Measurements from ENCODE around the gene RAB7A.
A peak's percentile ranks its signal among the peaks of the same experiment; 100 is the strongest.
"Not testable (repeated sequence)": the region's sequence is repeated elsewhere in the genome, so short reads cannot be mapped to it uniquely, and the experiment has no call there.

RAB7A gene

DNA sequence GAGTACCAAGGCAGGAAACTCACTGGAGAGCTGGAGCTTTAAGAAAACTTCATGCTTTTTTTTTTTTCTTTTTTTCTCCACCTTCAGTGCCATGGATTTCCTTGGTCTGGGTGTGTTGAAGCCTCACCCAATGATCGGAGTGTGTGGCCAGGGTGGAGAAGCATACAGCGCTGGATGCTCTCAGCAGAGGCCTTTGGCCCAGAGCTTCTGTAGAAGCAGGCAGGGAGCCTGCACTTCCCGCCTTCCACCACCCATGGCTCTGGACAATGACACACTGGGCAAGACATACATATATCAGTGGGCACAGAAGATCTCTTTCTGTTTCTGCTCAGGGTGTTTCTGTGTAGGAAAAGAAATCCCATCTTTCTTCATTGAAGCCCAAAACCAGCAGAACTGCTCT is 97.6 kb downstream of the RAB7A start:
- DNase-seq = no peak

DNA sequence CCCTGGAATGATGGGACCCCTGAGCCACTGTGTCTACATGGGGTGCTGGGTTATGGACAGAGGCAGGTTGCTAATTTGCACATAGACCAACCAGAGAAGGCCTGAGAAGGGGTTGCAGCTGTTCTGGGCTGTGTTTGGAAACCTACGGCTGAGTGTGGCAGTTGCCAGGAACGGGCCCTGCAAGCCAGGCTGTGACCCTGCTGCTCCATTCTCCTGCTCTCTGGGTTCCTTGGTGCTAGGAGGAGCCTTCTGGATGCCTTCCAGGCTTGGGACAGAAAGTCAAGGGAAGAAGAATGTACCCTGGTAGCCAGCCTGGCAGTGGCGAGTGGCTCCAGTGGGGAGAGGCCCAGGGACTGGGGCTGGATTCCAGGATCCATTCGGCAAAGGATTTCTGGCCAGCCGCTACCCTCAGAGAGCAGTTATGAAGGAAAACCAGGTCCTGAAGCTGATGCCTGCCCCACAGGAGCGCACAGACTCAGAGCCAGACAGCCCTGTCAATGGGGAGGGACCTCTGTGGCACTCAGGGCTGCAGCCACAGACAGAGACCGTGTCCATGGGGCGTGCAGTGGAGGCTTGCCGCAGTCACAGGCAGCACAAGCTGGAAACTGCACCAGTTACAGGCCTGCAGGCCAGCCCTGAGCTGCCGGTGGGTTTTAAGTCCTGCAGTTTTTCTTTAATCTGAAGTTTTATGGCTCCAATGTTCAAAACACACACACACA is 98.3 kb downstream of the RAB7A start:
- DNase-seq = no peak

DNA sequence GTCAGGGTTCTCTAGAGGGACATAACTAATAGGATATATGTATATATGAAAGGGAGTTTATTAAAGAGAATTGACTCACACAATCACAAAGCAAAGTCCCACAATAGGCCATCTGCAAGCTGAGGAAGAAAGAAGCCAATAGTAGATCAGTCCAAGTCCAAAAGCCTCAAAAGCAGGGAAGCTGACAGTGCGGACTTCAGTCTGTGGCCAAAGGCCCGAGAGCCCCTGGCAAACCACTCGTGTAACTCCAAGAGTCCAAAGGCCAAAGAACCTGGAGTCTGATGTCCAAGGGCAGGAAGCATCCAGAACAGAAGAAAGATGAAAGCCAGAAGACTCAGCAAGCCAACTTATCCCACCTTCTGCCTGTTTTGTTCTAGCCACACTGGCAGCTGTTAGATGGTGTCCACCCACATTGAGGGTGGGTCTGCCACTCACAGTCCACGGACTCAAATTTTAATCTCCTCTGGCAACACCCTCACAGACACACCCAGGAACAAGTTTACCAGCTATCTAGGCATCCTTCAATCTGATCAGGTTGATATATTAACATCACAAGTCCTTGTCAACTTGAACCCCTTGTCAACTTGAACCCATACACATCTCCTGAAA is 99.2 kb downstream of the RAB7A start:
- DNase-seq = no peak

DNA sequence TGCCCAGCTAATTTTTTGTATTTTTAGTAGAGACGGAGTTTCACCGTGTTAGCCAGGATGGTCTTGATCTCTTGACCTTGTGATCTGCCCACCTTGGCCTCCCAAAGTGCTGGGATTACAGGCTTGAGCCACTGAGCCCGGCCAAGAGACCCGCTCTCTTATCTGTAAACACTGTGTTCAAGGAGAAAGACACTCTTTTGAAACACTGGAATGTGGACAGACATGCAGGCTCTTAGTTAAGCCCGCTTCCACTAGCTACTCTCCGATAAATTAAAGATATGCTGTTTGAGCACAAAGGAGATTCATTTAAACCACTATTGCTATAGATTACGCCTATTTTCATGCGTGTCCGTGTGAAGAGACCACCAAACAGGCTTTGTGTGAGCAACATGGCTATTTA is 103.1 kb downstream of the RAB7A start:
- not testable (repeated sequence) for DNase-seq

GRCh38 chr3:128829925-128830625 is 104.1 kb downstream of the RAB7A start:
- DNase-seq = not testable (repeated sequence)

- DNase-seq = not testable (repeated sequence)
Observed at GRCh38 chr3:128830762-128831161, 104.8 kb downstream of the RAB7A start.

DNA sequence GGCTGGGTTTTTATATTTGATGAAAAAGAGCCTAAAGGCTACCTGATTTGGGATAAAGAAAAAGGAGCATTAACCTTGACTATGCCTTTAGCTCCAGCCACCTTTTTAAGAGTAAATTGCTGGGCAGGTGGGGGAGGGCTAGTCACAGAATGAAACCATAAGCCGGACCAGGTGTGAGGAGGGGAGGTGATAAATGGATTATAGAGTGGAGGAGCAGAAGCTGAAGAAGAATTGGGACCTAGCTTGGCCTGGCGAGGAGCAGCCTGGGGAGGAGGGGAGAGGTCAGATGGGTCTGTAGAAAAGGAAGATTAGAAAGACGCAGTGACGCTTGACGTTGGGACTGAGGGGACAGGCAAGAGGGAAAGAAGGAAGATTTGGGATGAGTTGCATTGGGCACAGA is 107.0 kb downstream of the RAB7A start:
- not testable (repeated sequence) for DNase-seq

DNA sequence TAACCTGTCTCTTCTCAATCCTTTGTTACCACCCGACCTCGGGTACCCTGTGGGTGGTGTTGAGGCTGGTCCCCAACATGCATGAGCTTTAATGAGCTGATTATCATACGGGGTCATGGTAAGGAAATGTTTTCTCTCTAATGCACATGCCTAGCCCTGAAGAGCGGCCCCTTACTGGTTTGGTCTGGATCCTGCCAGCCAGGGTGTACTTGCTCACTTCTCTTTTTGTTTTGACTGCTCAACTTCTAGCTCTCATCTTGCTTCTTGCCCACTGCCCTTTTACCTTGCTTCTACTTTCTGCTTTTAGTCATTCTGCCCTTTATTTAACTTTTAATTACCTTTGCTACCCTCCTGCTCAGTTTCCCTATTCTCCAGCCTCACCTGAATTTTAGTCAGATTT is 109.1 kb downstream of the RAB7A start:
- DNase-seq = no peak

DNA sequence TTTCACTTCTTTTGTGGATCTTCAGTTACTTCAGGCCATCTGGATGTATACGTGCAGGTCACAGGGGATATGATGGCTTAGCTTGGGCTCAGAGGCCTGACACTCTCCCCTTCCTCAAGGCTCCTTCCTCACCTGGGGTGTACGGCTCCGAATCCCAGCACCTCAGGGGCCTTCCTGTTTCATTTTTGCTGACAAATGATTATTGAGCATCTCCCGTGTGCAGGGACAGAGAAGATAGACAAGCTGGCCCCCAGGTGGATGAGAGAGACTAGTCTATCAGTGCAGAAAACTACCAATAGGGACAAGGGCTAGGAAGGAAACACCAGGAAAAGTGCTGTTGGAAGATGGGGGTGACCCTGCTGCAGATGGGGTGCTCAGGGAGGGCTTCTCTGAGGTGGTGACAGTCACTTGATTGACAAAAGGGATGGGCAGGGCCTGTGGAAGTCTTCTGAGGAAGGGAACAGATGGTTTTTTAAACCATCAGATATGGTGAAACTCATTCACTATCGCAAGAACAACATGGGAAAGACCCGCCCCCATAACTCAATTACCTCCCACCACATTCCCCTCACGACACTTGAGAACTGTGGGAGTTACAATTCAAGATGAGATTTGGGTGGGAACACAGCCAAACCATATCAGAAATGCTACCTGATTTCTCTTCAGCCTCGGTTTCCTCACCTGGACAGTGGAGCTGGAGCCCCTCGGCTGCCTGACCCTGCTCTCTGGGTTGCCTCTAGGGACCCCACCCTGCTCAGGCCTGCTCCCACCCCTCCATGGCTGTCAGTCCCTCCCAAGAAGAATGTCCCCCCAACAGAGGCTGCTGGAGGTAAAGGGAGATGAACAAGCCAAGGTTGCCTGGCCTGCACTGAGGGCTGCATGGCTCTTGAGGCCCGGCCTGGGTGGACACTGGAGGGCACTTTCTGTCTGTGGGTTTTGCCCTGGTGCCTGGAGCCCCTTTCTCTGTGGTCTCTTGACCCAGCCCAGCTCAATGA is 116.2 kb downstream of the RAB7A start:
- no peak for DNase-seq

DNA sequence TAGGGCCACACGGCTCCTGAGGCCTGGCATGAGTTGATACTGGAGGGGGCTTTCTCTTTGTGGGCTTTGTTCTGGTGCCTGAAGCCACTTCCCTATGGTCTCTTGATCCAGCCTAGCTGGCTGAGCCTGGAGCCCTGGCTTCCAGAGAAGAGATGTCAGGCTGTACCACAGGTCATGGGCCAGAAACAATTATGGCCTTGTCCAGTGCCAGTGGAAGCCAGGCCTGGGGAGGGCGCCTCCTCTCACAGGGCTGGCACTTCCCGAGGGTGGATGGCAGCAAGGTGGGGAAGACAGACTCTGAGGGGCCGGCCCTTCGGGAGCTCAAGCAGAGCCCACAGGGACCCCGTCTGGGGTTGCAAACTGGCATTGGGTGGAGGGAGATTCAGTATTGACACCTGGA is 118.5 kb downstream of the RAB7A start:
- DNase-seq = no peak

- DNase-seq = no peak
Observed at GRCh38 chr3:128845119-128845777, 119.3 kb downstream of the RAB7A start.

DNA sequence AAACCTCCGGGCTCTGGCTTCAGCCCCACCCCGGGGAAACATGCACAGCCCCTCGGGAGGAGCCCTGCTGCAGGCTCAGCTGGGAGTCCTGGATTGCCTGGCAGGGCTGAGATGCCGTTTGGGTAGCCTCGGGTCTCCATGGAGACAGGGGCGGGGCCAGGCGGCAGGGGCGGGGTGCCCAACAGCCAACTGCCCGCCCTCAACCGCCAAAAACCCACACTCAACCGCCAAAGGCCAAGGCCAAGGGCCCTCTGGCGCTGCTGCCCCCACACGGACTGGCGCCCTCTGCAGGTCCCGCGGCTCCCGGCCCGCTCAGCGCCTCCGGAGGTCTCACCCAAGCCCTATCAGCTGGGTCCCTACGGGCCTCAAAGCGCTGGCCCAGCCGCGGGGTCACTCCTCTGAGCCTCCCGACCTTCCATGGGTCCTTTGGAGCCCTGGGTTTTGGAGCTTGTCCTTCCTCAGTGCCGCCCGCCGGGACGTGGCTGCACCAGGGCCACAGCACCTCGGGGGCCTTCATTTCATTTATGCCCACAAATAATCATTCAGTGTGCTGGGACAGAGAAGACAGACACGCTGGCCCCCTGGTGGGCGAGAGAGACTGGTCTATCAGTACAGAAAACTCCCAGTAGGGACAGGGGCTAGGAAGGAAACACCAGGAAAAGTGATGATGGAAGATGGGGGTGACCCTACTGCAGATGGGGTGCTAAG is 119.9 kb downstream of the RAB7A start:
- DNase-seq = peak; percentile 74

DNA sequence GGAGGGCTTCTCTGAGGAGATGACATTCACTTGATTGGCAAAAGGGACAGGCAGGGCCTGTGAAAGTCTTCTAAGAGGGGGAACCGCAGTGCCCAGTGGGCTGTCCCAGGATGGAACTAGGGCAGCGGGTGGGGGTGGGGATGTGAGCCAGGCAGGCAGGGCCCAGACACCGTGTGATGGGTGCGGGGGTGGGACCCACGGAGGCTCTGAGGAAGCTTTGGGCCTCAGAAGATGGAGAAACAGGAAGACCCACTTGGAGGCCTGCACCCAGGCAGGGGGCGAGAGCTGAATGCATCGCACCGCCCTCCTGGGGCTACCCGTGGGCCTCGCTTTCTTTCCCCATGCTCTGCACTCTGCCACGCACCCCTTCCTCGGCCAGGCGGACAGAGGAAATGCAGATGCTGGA is 120.5 kb downstream of the RAB7A start:
- DNase-seq = no peak

- DNase-seq = no peak
Observed at GRCh38 chr3:128847666-128848370, 121.8 kb downstream of the RAB7A start.

DNA sequence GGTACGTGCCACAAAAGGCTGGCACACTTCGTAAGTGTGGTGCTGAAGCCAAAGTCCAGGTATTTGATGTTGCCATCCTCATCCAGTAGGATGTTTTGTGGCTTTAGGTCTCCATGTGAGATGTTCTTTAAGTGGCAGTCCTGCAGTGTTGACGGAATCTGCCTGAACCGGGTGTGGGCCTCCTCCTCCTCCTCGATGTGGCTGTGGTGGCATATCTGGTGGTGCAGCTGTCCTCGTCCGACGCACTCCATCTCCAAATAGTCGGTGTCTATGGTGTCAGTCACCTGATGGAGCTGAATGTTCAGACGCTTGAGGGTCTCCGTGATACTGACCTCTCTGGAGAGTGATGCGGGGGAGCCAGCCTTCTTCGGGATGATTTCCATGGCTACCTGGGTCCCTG is 123.0 kb downstream of the RAB7A start:
- no peak for DNase-seq

DNA sequence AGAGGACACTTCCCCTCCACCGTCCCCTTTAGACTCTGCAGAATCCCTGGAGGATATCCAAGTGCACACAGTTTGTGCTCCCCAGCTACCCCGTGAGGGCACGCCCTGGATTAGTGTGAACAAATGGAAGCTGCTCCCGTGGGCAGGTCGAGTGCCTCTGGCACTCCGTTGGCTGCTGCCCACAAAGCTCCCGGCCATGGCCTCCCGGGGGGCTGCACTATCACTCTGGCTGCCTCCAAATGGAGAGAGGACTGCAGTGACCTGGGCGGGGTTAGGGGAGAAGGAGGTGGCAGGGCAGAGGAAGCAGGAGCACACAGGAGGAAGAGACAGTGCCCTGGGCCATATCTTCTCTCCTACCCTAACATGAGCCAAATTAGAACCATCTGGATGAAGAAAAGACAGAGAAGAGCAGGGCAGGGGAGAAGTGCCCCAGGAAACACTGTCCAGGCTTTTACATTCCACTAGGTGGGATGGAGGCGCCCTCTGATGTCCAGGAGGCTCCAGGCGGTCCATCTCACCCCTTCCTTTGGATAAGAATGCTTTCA is 124.0 kb downstream of the RAB7A start:
- no peak for DNase-seq

GRCh38 chr3:128850544-128850943 is 124.6 kb downstream of the RAB7A start:
- DNase-seq = no peak

GRCh38 chr3:128851601-128852000 is 125.6 kb downstream of the RAB7A start:
- no peak for DNase-seq

- DNase-seq = no peak
Observed at GRCh38 chr3:128853826-128854225, 127.8 kb downstream of the RAB7A start.

- DNase-seq = no peak
Observed at GRCh38 chr3:128854475-128854874, 128.5 kb downstream of the RAB7A start.

DNA sequence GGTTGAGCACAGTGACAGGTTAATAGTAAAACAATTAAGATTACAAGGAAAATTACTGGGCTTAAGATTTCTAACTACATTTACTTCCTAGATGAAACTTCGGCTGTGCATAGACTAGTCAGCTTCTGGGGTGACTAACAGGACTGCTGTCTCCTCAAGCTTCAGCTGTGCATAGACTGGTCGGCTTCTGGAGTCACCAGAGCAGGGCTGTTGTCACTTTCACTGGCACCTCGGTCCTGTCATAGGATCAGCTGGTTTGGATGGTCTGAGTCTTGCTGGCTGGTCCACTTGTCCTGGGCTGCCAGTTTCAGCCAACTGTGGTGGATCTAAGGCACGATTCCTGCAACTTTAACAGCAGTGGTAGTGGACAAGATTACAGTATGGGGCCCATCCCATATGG is 129.6 kb downstream of the RAB7A start:
- no peak for DNase-seq
